ENCODE measurements around the gene GRAMD1B. TPM values are rescaled to one million over a fixed set of nuclear protein-coding genes. Genes with fewer than 3 reads are reported as not detected.

The GRAMD1B gene
- total and polyA plus RNA-seq, 2 donors from 2014 or later: 4.4 to 18.2 TPM

- no peaks in the 10 kb centered on the region for H3K9me3 ChIP-seq (ENCODE audit: control insufficient read depth in 2 of 3, insufficient read depth in 1 of 3, low read length in 3 of 3)
- FAIRE-seq (no peak), DNase-seq (peak in 1 of 5 donors; percentile 21)
- TF ChIP-seq CTCF (IDR thresholded peaks at IDR 0.05; ENCODE audit: borderline replicate concordance, extremely low read depth, insufficient read depth): no peak
- H3K27me3 ChIP-seq (ENCODE audit: control insufficient read depth, insufficient read depth, low read length): no peaks in the 10 kb centered on the region
- intact Hi-C loops (cut with DNase I): no loop called here
- no peak overlapping the region for H3K27ac ChIP-seq (ENCODE audit: low read depth in 2 of 2, low read length in 2 of 2)
- H3K36me3 ChIP-seq (ENCODE audit: control insufficient read depth in 2 of 3, insufficient read depth in 3 of 3, low read length in 3 of 3): no peaks in the 10 kb centered on the region
- H3K9ac ChIP-seq (ENCODE audit: low read length in 3 of 3): no peak overlapping the region
- peaks cover 0 to 4% (median 0%) of the 10 kb centered on the region in 3 donors for H3K4me1 ChIP-seq (ENCODE audit: control insufficient read depth in 2 of 3, insufficient read depth in 2 of 3, low read depth in 1 of 3, low read length in 3 of 3)
- no peak overlapping the region for H3K4me3 ChIP-seq (ENCODE audit: low read length in 3 of 3)
Measured at GRCh38 chr11:123588117-123588863, 158.2 kb downstream of the GRAMD1B start.

- no peak overlapping the region for H3K27ac ChIP-seq (ENCODE audit: low read depth in 2 of 2, low read length in 2 of 2)
- no peaks in the 10 kb centered on the region for H3K9me3 ChIP-seq (ENCODE audit: control insufficient read depth in 2 of 3, insufficient read depth in 1 of 3, low read length in 3 of 3)
- no peak overlapping the region for H3K9ac ChIP-seq (ENCODE audit: low read length in 3 of 3)
- TF ChIP-seq CTCF (IDR thresholded peaks at IDR 0.05; ENCODE audit: borderline replicate concordance, extremely low read depth, insufficient read depth): no peak
- H3K36me3 ChIP-seq (ENCODE audit: control insufficient read depth in 2 of 3, insufficient read depth in 3 of 3, low read length in 3 of 3): no peaks in the 10 kb centered on the region
- no peak for DNase-seq
- H3K4me1 ChIP-seq (ENCODE audit: control insufficient read depth in 2 of 3, insufficient read depth in 2 of 3, low read depth in 1 of 3, low read length in 3 of 3): peaks cover 0 to 4% (median 0%) of the 10 kb centered on the region in 3 donors
- no peaks in the 10 kb centered on the region for H3K27me3 ChIP-seq (ENCODE audit: control insufficient read depth, insufficient read depth, low read length)
- intact Hi-C loops (cut with DNase I): no loop called here
- no peak for FAIRE-seq
- H3K4me3 ChIP-seq (ENCODE audit: low read length in 3 of 3): no peak overlapping the region
Measured at GRCh38 chr11:123588864-123589262, 158.8 kb downstream of the GRAMD1B start.

- H3K36me3 ChIP-seq (ENCODE audit: control insufficient read depth in 2 of 3, insufficient read depth in 3 of 3, low read length in 3 of 3): no peaks in the 10 kb centered on the region
- no peak overlapping the region for H3K27ac ChIP-seq (ENCODE audit: low read depth in 2 of 2, low read length in 2 of 2)
- no peak overlapping the region for H3K9ac ChIP-seq (ENCODE audit: low read length in 3 of 3)
- H3K9me3 ChIP-seq (ENCODE audit: control insufficient read depth in 2 of 3, insufficient read depth in 1 of 3, low read length in 3 of 3): no peaks in the 10 kb centered on the region
- peak; percentile 75 to 87 (median 80) for DNase-seq
- no peak for TF ChIP-seq CTCF (IDR thresholded peaks at IDR 0.05; ENCODE audit: borderline replicate concordance, extremely low read depth, insufficient read depth)
- no peaks in the 10 kb centered on the region for H3K27me3 ChIP-seq (ENCODE audit: control insufficient read depth, insufficient read depth, low read length)
- H3K4me1 ChIP-seq (ENCODE audit: control insufficient read depth in 2 of 3, insufficient read depth in 2 of 3, low read depth in 1 of 3, low read length in 3 of 3): peaks cover 0 to 4% (median 0%) of the 10 kb centered on the region in 3 donors
- H3K4me3 ChIP-seq (ENCODE audit: low read length in 3 of 3): no peak overlapping the region
- no peak for FAIRE-seq
- intact Hi-C loops (cut with DNase I): no loop called here
Measured at GRCh38 chr11:123590296-123590912, 160.3 kb downstream of the GRAMD1B start.

All from kidney (tissue), 14 donors.